HG03354 (cell line): ENCODE data around the gene KRTAP10-6.
"Not testable (repeated sequence)": the region's sequence is repeated elsewhere in the genome, so short reads cannot be mapped to it uniquely, and the experiment has no call there.

ENCODE experiments used
- ATAC-seq: cut with Tn5 transposase; IDR thresholded peaks from one replicate; pipeline ENCODE4 v1.9.1; 2021; ENCODE audit warnings: mild to moderate bottlenecking; ENCODE audit not compliant: unreplicated experiment, poor library complexity, severe bottlenecking

KRTAP10-6 gene

GRCh38 chr21:44618909-44619308 is 26.6 kb upstream of the KRTAP10-6 start:
- no peak for ATAC-seq

GRCh38 chr21:44618504-44618903 is 26.2 kb upstream of the KRTAP10-6 start:
- no peak for ATAC-seq

- ATAC-seq: no peak
Observed at GRCh38 chr21:44617071-44617501, 24.8 kb upstream of the KRTAP10-6 start.

GRCh38 chr21:44616591-44616926 is 24.3 kb upstream of the KRTAP10-6 start:
- no peak for ATAC-seq

- no peak for ATAC-seq
Observed at GRCh38 chr21:44615911-44616590, 23.7 kb upstream of the KRTAP10-6 start.

GRCh38 chr21:44615466-44615865 is 23.2 kb upstream of the KRTAP10-6 start:
- ATAC-seq: no peak

GRCh38 chr21:44614961-44615391 is 22.7 kb upstream of the KRTAP10-6 start:
- ATAC-seq: no peak

GRCh38 chr21:44614161-44614631 is 21.9 kb upstream of the KRTAP10-6 start:
- no peak for ATAC-seq

- no peak for ATAC-seq
Observed at GRCh38 chr21:44613386-44614155, 21.3 kb upstream of the KRTAP10-6 start.

- ATAC-seq: no peak
Observed at GRCh38 chr21:44612669-44613229, 20.4 kb upstream of the KRTAP10-6 start.

GRCh38 chr21:44612029-44612486 is 19.8 kb upstream of the KRTAP10-6 start, which contains the start of gene KRTAP10-8:
TSS of gene KRTAP10-8 (plus strand) at chr21:44612079. CDS start at chr21:44612101, 22 bp downstream.
- no peak for ATAC-seq

- no peak for ATAC-seq
Observed at GRCh38 chr21:44611551-44611950, 19.2 kb upstream of the KRTAP10-6 start.

- not testable (repeated sequence) for ATAC-seq
Observed at GRCh38 chr21:44610157-44610843, 18.0 kb upstream of the KRTAP10-6 start.

- ATAC-seq: no peak
Observed at GRCh38 chr21:44609193-44609592, 16.9 kb upstream of the KRTAP10-6 start.

- no peak for ATAC-seq
Observed at GRCh38 chr21:44606495-44606894, 14.2 kb upstream of the KRTAP10-6 start.

GRCh38 chr21:44603911-44604310 is 11.6 kb upstream of the KRTAP10-6 start:
- ATAC-seq: no peak

- ATAC-seq: no peak
Observed at GRCh38 chr21:44603109-44603875, 11.0 kb upstream of the KRTAP10-6 start.

- no peak for ATAC-seq
Observed at GRCh38 chr21:44602463-44602850, 10.2 kb upstream of the KRTAP10-6 start.
